D721Med (cell line): ENCODE results near the gene SCOC.
"Not testable (repeated sequence)": the region's sequence is repeated elsewhere in the genome, so short reads cannot be mapped to it uniquely, and the experiment has no call there.

Experiments used
- DNase-seq: peaks from one replicate; pipeline ENCODE4 v3.0.0; 2011; ENCODE audit warnings: low spot score; ENCODE audit not compliant: insufficient read length
- FAIRE-seq: peaks from 2 replicates; lab custom pipeline; 2011; peaks lifted over from hg19 to GRCh38; lab: Jason Lieb, UNC
- TF ChIP-seq, protein P1 (sequence below): IDR thresholded peaks from 2 replicates; pipeline ENCODE4 v1.5.1; 2012; ENCODE audit warnings: mild to moderate bottlenecking, control low read depth; ENCODE audit not compliant: insufficient read depth; ENCODE audit errors: missing control alignments

Gene SCOC

DNA sequence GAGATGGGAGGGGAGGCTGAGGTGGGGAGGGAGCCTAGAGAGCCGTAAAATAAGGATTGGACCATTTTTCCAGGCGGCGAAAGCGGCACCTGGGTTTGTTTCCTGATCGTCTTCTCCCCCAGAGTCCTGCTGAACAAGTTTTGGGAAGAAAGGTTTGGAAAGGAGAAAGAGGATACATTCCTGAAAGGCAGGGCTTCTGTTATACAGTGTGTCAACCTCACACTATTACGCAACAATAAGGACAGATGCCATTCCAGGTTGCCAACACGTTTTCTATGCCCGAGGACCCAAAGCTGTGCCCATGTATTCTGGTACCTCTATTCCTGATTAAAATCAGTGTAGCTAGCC, 658 bp downstream of the SCOC start:
- TF ChIP-seq, protein P1, sequence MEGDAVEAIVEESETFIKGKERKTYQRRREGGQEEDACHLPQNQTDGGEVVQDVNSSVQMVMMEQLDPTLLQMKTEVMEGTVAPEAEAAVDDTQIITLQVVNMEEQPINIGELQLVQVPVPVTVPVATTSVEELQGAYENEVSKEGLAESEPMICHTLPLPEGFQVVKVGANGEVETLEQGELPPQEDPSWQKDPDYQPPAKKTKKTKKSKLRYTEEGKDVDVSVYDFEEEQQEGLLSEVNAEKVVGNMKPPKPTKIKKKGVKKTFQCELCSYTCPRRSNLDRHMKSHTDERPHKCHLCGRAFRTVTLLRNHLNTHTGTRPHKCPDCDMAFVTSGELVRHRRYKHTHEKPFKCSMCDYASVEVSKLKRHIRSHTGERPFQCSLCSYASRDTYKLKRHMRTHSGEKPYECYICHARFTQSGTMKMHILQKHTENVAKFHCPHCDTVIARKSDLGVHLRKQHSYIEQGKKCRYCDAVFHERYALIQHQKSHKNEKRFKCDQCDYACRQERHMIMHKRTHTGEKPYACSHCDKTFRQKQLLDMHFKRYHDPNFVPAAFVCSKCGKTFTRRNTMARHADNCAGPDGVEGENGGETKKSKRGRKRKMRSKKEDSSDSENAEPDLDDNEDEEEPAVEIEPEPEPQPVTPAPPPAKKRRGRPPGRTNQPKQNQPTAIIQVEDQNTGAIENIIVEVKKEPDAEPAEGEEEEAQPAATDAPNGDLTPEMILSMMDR, result no peak
- no peak for FAIRE-seq

DNA sequence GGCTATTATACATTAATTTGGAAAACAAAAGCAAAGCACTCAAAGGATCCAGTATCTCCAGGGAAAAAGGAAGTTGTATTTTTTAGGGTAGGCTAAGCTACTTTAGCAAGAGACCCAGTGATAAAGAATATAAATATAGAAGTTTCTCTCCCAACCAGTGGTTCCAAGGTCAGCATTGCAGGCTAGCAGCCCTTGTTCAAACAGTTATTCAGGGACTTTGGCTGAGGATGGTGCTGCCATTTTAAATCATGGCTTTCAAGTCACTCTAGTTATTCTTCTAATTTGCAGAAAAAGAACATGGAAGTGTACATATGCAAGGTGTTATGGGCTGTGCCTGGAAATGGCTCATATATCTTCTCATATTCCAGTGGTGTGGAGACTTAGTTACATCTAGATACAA, 9.3 kb downstream of the SCOC start:
- DNase-seq (no peak), FAIRE-seq (no peak)
- TF ChIP-seq, protein P1, result no peak

More for the DNA sequence above, 658 bp downstream of the SCOC start:
- no peak for DNase-seq

DNA sequence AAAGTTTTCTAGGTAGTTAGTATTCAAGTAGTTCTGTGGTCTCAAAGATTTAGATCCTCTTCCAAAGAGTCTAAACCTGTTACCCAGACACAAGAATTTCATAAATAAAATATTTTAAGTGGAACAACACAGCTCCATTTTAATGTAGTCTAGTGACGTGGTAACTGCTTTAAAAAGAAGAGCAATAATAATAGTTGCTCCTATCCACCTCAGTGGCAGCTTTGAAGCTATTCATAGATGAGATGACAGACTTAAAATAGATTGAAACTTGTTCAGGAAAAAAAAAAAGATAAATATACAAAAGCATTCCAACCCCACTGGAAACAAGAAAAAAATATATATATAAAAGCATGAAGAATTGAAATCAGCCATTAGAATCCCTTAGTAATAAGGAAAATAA, 14.6 kb downstream of the SCOC start:
- TF ChIP-seq, protein P1, result no peak
- no peak for DNase-seq
- no peak for FAIRE-seq

DNA sequence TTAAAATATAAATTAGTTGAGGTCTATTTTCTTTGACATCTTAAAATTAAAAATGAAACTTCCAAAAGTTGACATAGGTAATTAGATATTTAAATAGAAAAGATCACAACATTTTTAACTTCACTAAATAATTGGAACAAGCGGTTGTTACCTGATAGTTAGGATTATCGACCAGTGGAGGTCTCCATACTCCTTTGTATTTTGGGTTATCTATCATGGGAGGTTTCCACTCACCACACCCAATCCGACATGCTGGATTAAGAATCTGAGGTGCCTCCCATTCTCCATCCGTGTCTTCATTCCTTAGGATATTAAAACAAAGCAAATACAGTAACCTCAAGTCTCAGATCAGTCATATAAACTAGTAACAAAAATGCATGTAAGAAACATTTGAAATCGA, 22.2 kb downstream of the SCOC start:
- no peak for DNase-seq
- TF ChIP-seq, protein P1, result peak; percentile 9
- no peak for FAIRE-seq

DNA sequence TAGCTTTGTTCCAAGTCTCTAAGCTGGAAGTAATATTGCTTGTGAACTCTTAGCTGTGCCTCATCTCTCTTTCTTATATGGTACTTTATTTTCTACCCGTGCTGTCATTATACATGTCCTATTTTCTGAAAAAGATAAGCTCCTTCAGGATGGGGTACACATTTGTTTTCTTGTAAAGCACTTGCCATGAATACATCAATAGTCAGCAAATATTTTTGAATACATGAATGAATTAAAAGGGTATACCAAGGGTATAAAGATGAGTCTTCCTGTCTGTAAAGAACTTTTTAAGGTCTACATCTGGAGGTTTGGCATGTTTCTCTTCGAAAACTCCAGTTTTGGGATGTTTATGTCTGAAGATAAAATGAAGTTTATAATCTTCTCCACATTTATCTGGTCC, 26.7 kb downstream of the SCOC start:
- DNase-seq, result no peak
- TF ChIP-seq, protein P1, result no peak
- peak; percentile 32 for FAIRE-seq

DNA sequence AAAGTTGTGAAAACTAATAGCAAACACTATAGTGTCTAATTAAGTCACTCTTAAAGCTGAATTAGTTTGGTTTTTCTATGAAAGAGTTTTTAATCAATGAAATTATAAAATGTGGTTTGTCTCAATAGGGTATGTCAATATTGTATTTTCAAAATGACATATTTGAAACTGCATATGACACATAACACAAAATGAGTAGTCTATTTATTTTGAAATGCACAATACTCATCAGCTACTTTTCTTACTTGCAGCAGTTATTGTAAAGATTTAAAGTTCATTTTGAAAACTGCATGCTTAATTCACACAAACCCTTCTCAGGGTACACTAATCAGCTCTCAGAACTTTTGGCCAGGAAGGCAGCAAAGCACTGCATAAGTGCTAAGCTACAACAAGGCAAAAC, 32.8 kb downstream of the SCOC start:
- DNase-seq, result no peak
- no peak for FAIRE-seq
- TF ChIP-seq, protein P1, result no peak

DNA sequence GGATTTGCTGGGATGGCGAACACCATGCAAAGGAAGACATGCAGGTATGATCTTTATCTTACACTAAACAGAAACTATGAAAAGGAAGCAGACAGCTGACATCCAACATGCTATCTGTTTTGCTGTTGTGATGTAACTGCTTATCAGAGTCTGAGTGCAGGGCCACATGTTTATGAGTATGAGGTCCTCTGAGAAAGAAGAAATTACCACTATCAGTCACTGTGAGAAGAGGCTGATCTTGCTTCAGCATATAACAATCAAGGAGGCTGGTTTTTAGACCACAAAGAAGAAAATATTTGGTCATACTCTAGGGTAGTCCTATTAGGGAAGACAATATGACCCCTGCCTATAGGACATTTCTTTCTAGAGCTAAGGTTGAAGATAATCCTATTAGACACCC, 35.5 kb downstream of the SCOC start:
- DNase-seq (no peak), FAIRE-seq (no peak)
- TF ChIP-seq, protein P1, result no peak

DNA sequence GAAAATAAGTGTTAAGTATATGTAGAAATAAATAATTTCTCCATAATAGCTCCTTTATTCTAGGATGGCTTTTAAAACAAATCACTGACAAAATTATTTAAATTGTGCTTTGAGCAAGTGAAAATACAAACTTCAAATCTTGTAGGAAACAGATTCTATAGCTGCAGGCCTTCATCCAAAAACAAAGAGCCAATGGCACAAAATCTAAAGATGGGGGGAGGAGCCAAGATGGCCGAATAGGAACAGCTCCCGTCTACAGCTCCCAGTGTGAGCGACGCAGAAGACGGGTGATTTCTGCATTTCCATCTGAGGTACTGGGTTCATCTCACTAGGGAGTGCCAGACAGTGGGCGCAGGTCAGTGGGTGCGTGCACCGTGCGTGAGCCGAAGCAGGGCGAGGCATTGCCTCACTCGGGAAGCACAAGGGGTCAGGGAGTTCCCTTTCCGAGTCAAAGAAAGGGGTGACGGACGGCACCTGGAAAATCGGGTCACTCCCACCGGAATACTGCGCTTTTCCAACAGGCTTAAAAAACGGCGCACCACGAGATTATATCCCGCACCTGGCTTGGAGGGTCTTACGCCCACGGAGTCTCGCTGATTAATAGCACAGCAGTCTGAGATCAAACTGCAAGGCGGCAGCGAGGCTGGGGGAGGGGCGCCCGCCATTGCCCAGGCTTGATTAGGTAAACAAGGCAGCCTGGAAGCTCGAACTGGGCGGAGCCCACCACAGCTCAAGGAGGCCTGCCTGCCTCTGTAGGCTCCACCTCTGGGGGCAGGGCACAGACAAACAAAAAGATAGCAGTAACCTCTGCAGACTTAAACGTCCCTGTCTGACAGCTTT, 39.9 kb downstream of the SCOC start:
- DNase-seq, FAIRE-seq: not testable (repeated sequence)
